Liver (tissue), 9 donors: Measurements from ENCODE around the gene TSN. TPM values are rescaled to one million over a fixed set of nuclear protein-coding genes. Genes with fewer than 3 reads are reported as not detected.

Source experiments
- DNase-seq: peaks from one replicate; pipeline ENCODE4 v3.0.0-alpha.2; 2017; ENCODE audit warnings: low spot score
- H3K27ac ChIP-seq, 2 donors: one replicate each; pipeline ENCODE4 v1.7.0; 2013; ENCODE audit warnings: inconsistent platforms in 2 of 2, low read length in 2 of 2, control low read depth in 1 of 2, low read depth in 1 of 2, mild to moderate bottlenecking in 1 of 2
- H3K27me3 ChIP-seq, 4 donors: one replicate each; pipeline versions ENCODE4 v1.6.1 to v1.7.0; 2013; ENCODE audit warnings: low read length in 3 of 4, inconsistent platforms in 1 of 4, mild to moderate bottlenecking in 1 of 4, moderate library complexity in 1 of 4; ENCODE audit not compliant: control insufficient read depth in 4 of 4, insufficient read depth in 4 of 4
- H3K36me3 ChIP-seq, 4 donors: one replicate each; pipeline versions ENCODE4 v1.6.1 to v1.7.0; 2013; ENCODE audit warnings: low read length in 3 of 4, mild to moderate bottlenecking in 3 of 4, low read depth in 1 of 4, moderate library complexity in 1 of 4; ENCODE audit not compliant: control insufficient read depth in 4 of 4, insufficient read depth in 3 of 4
- H3K4me1 ChIP-seq, 4 donors: one replicate each; pipeline versions ENCODE4 v1.6.1 to v1.7.0; 2013; ENCODE audit warnings: low read length in 3 of 4, mild to moderate bottlenecking in 3 of 4, moderate library complexity in 1 of 4; ENCODE audit not compliant: control insufficient read depth in 4 of 4, insufficient read depth in 4 of 4
- H3K4me3 ChIP-seq, 3 donors: one replicate each; pipeline versions ENCODE4 v1.6.1 to v1.7.0; 2013; ENCODE audit warnings: low read length in 3 of 3, control low read depth in 1 of 3, low read depth in 1 of 3, mild to moderate bottlenecking in 1 of 3
- H3K9ac ChIP-seq, 2 donors: one replicate each; pipeline ENCODE4 v1.7.0; 2013; ENCODE audit warnings: low read length in 2 of 2, mild to moderate bottlenecking in 2 of 2, moderate library complexity in 2 of 2, control low read depth in 1 of 2, low read depth in 1 of 2
- H3K9me3 ChIP-seq, 4 donors: one replicate each; pipeline versions ENCODE4 v1.6.1 to v1.7.0; 2013; ENCODE audit warnings: low read length in 3 of 4; ENCODE audit not compliant: control insufficient read depth in 4 of 4
- EGR1 ChIP-seq, 2 donors: IDR thresholded peaks; 2 replicates each; pipeline ENCODE4 v1.6.1; 2016 to 2018; ENCODE audit warnings: antibody characterized with exemption in 2 of 2, low read depth in 2 of 2
- FOXA1 ChIP-seq: IDR thresholded peaks from 2 replicates; pipeline ENCODE4 v1.6.1; 2016; ENCODE audit warnings: antibody characterized with exemption
- FOXA2 ChIP-seq: IDR thresholded peaks from 2 replicates; pipeline ENCODE4 v1.6.1; 2016; ENCODE audit warnings: antibody characterized with exemption
- GABPA ChIP-seq, 2 donors: IDR thresholded peaks in 1 of 2; conservative IDR thresholded peaks in 1 of 2; 2 replicates each; pipeline ENCODE4 v1.6.1; 2016; ENCODE audit warnings: antibody characterized with exemption in 2 of 2, mild to moderate bottlenecking in 1 of 2, moderate library complexity in 1 of 2
- HNF4A ChIP-seq, 2 donors: conservative IDR thresholded peaks; 2 replicates each; pipeline ENCODE4 v1.6.1; 2016; ENCODE audit warnings: antibody characterized with exemption in 2 of 2, mild to moderate bottlenecking in 2 of 2
- HNF4G ChIP-seq: IDR thresholded peaks from 2 replicates; pipeline ENCODE4 v1.6.1; 2016; ENCODE audit warnings: antibody characterized with exemption
- JUND ChIP-seq, 2 donors: IDR thresholded peaks; 2 replicates each; pipeline ENCODE4 v1.6.1; 2016; ENCODE audit warnings: antibody characterized with exemption in 2 of 2
- NR2F2 ChIP-seq: IDR thresholded peaks from 2 replicates; pipeline ENCODE4 v1.6.1; 2016; ENCODE audit warnings: antibody characterized with exemption
- RAD21 ChIP-seq, 2 donors: IDR thresholded peaks; 2 replicates each; pipeline ENCODE4 v1.6.1; 2016; ENCODE audit warnings: antibody characterized with exemption in 2 of 2, mild to moderate bottlenecking in 2 of 2
- RXRA ChIP-seq, 2 donors: IDR thresholded peaks; 2 replicates each; pipeline ENCODE4 v1.6.1; 2017 to 2018; ENCODE audit warnings: antibody characterized with exemption in 2 of 2, mild to moderate bottlenecking in 1 of 2
- SP1 ChIP-seq: IDR thresholded peaks from 2 replicates; pipeline ENCODE4 v1.6.1; 2018; ENCODE audit warnings: antibody characterized with exemption, mild to moderate bottlenecking
- TAF1 ChIP-seq: conservative IDR thresholded peaks from 2 replicates; pipeline ENCODE4 v1.6.1; 2016; ENCODE audit warnings: antibody characterized with exemption, mild to moderate bottlenecking
- YY1 ChIP-seq: IDR thresholded peaks from 2 replicates; pipeline ENCODE4 v1.6.1; 2016; ENCODE audit warnings: antibody characterized with exemption, mild to moderate bottlenecking
- WGBS: extraction: QIAGEN DNeasy Blood & Tissue Kit; methylation state at CpG from one replicate; pipeline ENCODE4 v1.1.7; 2013; 5-methylcytosine and 5-hydroxymethylcytosine counted together
- polyA plus RNA-seq, 2 donors: library from polyadenylated mRNA; stranded (reverse) in 1 of 2; unstranded in 1 of 2; fragments of 200-250 nt in 1 of 2; fragments of >200 nt in 1 of 2; fragmentation: Nextera tagmentation in 1 of 2; extraction: Ambion mirVana in 1 of 2; gene quantifications; one replicate each; pipeline versions ENCODE4 v1.2.1 to v1.2.3, GENCODE V29; 2013 to 2015
- total RNA-seq, 2 donors: library from RNA; depleted of rRNA; stranded (reverse); fragments of >200 nt; gene quantifications; one replicate each; pipeline ENCODE4 v1.2.3, GENCODE V29; 2014
- TF ChIP-seq, protein P1 (sequence below): fragments of 150-350 bp; IDR thresholded peaks from 2 replicates; pipeline ENCODE4 v1.5.1; 2017; ENCODE audit warnings: improper control_type of control experiment, low read depth, low read length; ENCODE audit not compliant: missing input control
- TF ChIP-seq, protein P2 (sequence below): IDR thresholded peaks from 2 replicates; pipeline ENCODE4 v1.6.1; 2016; ENCODE audit warnings: antibody characterized with exemption
- TF ChIP-seq, protein P3 (sequence below): IDR thresholded peaks from 2 replicates; pipeline ENCODE4 v1.6.1; 2016; ENCODE audit warnings: antibody characterized with exemption, mild to moderate bottlenecking
- TF ChIP-seq, protein P4 (sequence below): IDR thresholded peaks from 2 replicates; pipeline ENCODE4 v1.6.1; 2016; ENCODE audit warnings: antibody characterized with exemption
- TF ChIP-seq, protein P5 (sequence below): IDR thresholded peaks from 2 replicates; pipeline ENCODE4 v1.6.1; 2016; ENCODE audit warnings: antibody characterized with exemption
- donor health status: healthy.
- donor health status: healthy.
- donor health status: healthy.
- donor health status: healthy.
- donor health status: healthy.

TSN gene
- total and polyA plus RNA-seq, 4 donors: 17.0 to 30.6 (median 17.7) TPM

DNA sequence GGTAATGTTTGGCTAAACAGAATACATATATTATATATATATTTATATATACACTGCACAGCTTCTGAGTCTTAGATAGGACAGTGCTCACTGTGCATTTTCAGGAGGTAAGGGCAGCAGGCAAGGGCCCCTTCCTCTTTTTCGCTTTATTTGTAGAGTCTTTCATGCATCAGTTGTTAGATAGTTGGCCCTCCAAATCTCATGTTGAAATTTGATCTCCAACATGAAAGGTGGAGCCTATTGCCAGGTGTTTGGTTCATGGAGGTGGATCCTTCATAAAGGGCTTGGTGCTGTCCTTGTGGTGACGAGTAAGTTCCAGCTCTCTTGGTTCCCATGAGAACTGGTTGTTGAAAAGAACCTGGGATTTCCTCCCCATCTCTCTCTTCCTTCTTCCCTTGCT, 48.1 kb downstream of the TSN start:
- H3K9me3 ChIP-seq: no peaks in the 10 kb centered on the region
- H3K27ac ChIP-seq: no peak overlapping the region
- H3K4me3 ChIP-seq: no peak overlapping the region
- H3K9ac ChIP-seq: no peak overlapping the region
- no peaks in the 10 kb centered on the region for H3K4me1 ChIP-seq
- 72% methylated on average over 2 of the region's 2 CpGs for WGBS
- DNase-seq: no peak
- TF ChIP-seq, protein P1, sequence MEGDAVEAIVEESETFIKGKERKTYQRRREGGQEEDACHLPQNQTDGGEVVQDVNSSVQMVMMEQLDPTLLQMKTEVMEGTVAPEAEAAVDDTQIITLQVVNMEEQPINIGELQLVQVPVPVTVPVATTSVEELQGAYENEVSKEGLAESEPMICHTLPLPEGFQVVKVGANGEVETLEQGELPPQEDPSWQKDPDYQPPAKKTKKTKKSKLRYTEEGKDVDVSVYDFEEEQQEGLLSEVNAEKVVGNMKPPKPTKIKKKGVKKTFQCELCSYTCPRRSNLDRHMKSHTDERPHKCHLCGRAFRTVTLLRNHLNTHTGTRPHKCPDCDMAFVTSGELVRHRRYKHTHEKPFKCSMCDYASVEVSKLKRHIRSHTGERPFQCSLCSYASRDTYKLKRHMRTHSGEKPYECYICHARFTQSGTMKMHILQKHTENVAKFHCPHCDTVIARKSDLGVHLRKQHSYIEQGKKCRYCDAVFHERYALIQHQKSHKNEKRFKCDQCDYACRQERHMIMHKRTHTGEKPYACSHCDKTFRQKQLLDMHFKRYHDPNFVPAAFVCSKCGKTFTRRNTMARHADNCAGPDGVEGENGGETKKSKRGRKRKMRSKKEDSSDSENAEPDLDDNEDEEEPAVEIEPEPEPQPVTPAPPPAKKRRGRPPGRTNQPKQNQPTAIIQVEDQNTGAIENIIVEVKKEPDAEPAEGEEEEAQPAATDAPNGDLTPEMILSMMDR: no peak
- TF ChIP-seq HNF4G: no peak
- TF ChIP-seq, protein P2, sequence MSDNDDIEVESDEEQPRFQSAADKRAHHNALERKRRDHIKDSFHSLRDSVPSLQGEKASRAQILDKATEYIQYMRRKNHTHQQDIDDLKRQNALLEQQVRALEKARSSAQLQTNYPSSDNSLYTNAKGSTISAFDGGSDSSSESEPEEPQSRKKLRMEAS: no peak
- TF ChIP-seq FOXA1: no peak
- TF ChIP-seq, protein P3, sequence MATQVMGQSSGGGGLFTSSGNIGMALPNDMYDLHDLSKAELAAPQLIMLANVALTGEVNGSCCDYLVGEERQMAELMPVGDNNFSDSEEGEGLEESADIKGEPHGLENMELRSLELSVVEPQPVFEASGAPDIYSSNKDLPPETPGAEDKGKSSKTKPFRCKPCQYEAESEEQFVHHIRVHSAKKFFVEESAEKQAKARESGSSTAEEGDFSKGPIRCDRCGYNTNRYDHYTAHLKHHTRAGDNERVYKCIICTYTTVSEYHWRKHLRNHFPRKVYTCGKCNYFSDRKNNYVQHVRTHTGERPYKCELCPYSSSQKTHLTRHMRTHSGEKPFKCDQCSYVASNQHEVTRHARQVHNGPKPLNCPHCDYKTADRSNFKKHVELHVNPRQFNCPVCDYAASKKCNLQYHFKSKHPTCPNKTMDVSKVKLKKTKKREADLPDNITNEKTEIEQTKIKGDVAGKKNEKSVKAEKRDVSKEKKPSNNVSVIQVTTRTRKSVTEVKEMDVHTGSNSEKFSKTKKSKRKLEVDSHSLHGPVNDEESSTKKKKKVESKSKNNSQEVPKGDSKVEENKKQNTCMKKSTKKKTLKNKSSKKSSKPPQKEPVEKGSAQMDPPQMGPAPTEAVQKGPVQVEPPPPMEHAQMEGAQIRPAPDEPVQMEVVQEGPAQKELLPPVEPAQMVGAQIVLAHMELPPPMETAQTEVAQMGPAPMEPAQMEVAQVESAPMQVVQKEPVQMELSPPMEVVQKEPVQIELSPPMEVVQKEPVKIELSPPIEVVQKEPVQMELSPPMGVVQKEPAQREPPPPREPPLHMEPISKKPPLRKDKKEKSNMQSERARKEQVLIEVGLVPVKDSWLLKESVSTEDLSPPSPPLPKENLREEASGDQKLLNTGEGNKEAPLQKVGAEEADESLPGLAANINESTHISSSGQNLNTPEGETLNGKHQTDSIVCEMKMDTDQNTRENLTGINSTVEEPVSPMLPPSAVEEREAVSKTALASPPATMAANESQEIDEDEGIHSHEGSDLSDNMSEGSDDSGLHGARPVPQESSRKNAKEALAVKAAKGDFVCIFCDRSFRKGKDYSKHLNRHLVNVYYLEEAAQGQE: no peak
- TF ChIP-seq JUND (IDR thresholded peaks at IDR 0.05): no peak
- no peak for TF ChIP-seq HNF4A (conservative IDR thresholded peaks at IDR 0.05)
- TF ChIP-seq RAD21 (IDR thresholded peaks at IDR 0.05): no peak
- TF ChIP-seq TAF1: no peak
- TF ChIP-seq, protein P4, sequence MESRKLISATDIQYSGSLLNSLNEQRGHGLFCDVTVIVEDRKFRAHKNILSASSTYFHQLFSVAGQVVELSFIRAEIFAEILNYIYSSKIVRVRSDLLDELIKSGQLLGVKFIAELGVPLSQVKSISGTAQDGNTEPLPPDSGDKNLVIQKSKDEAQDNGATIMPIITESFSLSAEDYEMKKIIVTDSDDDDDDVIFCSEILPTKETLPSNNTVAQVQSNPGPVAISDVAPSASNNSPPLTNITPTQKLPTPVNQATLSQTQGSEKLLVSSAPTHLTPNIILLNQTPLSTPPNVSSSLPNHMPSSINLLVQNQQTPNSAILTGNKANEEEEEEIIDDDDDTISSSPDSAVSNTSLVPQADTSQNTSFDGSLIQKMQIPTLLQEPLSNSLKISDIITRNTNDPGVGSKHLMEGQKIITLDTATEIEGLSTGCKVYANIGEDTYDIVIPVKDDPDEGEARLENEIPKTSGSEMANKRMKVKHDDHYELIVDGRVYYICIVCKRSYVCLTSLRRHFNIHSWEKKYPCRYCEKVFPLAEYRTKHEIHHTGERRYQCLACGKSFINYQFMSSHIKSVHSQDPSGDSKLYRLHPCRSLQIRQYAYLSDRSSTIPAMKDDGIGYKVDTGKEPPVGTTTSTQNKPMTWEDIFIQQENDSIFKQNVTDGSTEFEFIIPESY: no peak
- TF ChIP-seq RXRA (IDR thresholded peaks at IDR 0.05): no peak
- no peak for TF ChIP-seq NR2F2
- no peak for TF ChIP-seq FOXA2
- no peak for TF ChIP-seq SP1
- TF ChIP-seq YY1: no peak
- TF ChIP-seq, protein P5, sequence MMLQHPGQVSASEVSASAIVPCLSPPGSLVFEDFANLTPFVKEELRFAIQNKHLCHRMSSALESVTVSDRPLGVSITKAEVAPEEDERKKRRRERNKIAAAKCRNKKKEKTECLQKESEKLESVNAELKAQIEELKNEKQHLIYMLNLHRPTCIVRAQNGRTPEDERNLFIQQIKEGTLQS: no peak
- no peak for TF ChIP-seq GABPA (IDR thresholded peaks at IDR 0.05 in 1 of 2, conservative IDR thresholded peaks at IDR 0.05 in 1 of 2)
- TF ChIP-seq EGR1 (IDR thresholded peaks at IDR 0.05; ENCODE audit: low read depth in 2 of 2): no peak
- peaks cover 0 to 8% (median 0%) of the 10 kb centered on the region in 4 donors for H3K27me3 ChIP-seq
- H3K36me3 ChIP-seq: no peaks in the 10 kb centered on the region
